WTC11 (cell line): Measurements from ENCODE around the gene ETNK1. TPM values are rescaled to one million over a fixed set of nuclear protein-coding genes. Genes with fewer than 3 reads are reported as not detected.

Experiments
- ATAC-seq: fragments of 200-7000 bp; cut with Tn5 transposase; 2 replicates; pipeline ENCODE4 v1.10.0; 2021; ENCODE audit warnings: mild to moderate bottlenecking, moderate library complexity
- CTCF ChIA-PET: fragments of 300-600 bp; sonication (Branson Sonifier 250); formaldehyde crosslinking; loops from one replicate; lab custom pipeline; 2021; ENCODE audit warnings: antibody characterized with exemption; lab: Charles Lee
- POLR2A ChIA-PET: fragments of 350-600 bp; sonication (Branson Sonifier 250); formaldehyde crosslinking; loops from one replicate; lab custom pipeline; 2021; ENCODE audit warnings: antibody characterized with exemption; lab: Charles Lee
- DNase-seq: peaks from one replicate; pipeline ENCODE4 v3.0.0; 2021; ENCODE audit warnings: low spot score
- H3K27ac Mint-ChIP-seq: 2 replicates; pipeline ENCODE4 v1.8.0; 2021; ENCODE audit warnings: mixed read lengths
- H3K27me3 Mint-ChIP-seq: 2 replicates; pipeline ENCODE4 v1.8.0; 2021; ENCODE audit warnings: low read depth, mild to moderate bottlenecking, moderate library complexity, mixed read lengths
- H3K36me3 Mint-ChIP-seq: 2 replicates; pipeline ENCODE4 v1.8.0; 2021; ENCODE audit warnings: mixed read lengths
- H3K4me1 Mint-ChIP-seq: 2 replicates; pipeline ENCODE4 v1.8.0; 2022; ENCODE audit warnings: mixed read lengths
- H3K4me3 Mint-ChIP-seq: 2 replicates; pipeline ENCODE4 v1.8.0; 2021; ENCODE audit warnings: mild to moderate bottlenecking, moderate library complexity, mixed read lengths
- H3K9me3 Mint-ChIP-seq: 2 replicates; pipeline ENCODE4 v1.8.0; 2021; ENCODE audit warnings: mixed read lengths
- ATF1 ChIP-seq: sonication (generic); formaldehyde crosslinking; IDR thresholded peaks from 2 replicates; pipeline ENCODE4 v1.8.1; 2023; ENCODE audit warnings: mild to moderate bottlenecking, moderate library complexity, missing genetic modification reagents
- ATF6 ChIP-seq: sonication (generic); formaldehyde crosslinking; IDR thresholded peaks from 2 replicates; pipeline ENCODE4 v1.8.1; 2023; ENCODE audit warnings: mild to moderate bottlenecking, missing genetic modification reagents
- ELF4 ChIP-seq: sonication (generic); formaldehyde crosslinking; IDR thresholded peaks from 2 replicates; pipeline ENCODE4 v1.8.1; 2022; ENCODE audit warnings: low read depth, mild to moderate bottlenecking, moderate library complexity, missing genetic modification reagents
- FOXP4 ChIP-seq: sonication (generic); formaldehyde crosslinking; IDR thresholded peaks from 2 replicates; pipeline ENCODE4 v1.8.0; 2022; ENCODE audit warnings: mild to moderate bottlenecking, missing genetic modification reagents
- HMGXB4 ChIP-seq: sonication (generic); formaldehyde crosslinking; IDR thresholded peaks from 2 replicates; pipeline ENCODE4 v1.8.1; 2023; ENCODE audit warnings: mild to moderate bottlenecking, moderate library complexity, missing genetic modification reagents
- NR1H2 ChIP-seq: sonication (generic); formaldehyde crosslinking; IDR thresholded peaks from 2 replicates; pipeline ENCODE4 v1.9.0; 2021; ENCODE audit warnings: mild to moderate bottlenecking, moderate library complexity, missing genetic modification reagents
- PRDM15 ChIP-seq: sonication (generic); formaldehyde crosslinking; IDR thresholded peaks from 2 replicates; pipeline ENCODE4 v1.8.0; 2022; ENCODE audit warnings: missing genetic modification reagents
- ZBTB43 ChIP-seq: sonication (generic); formaldehyde crosslinking; IDR thresholded peaks from 2 replicates; pipeline ENCODE4 v1.8.1; 2023; ENCODE audit warnings: mild to moderate bottlenecking, missing genetic modification reagents
- ZNF263 ChIP-seq: sonication (generic); formaldehyde crosslinking; IDR thresholded peaks from 2 replicates; pipeline ENCODE4 v1.8.1; 2022; ENCODE audit warnings: low read depth, mild to moderate bottlenecking, moderate library complexity, missing genetic modification reagents
- ZNF281 ChIP-seq: sonication (generic); formaldehyde crosslinking; IDR thresholded peaks from 2 replicates; pipeline ENCODE4 v1.8.0; 2023; ENCODE audit warnings: mild to moderate bottlenecking, missing genetic modification reagents
- total RNA-seq: library from RNA; stranded (reverse); gene quantifications from 3 replicates; pipeline ENCODE4 v1.2.3, GENCODE V29; 2021

The ETNK1 gene
- total RNA-seq, 1 experiment from 2014 or later = 81.3 TPM

GRCh38 chr12:22709292-22709691, 84.3 kb downstream of the ETNK1 start (continued):
- no peak for TF ChIP-seq ZNF281 (CRISPR knock-in tag)

- POLR2A ChIA-PET = no interaction called here
- ATAC-seq (no peak), DNase-seq (no peak)
- H3K4me3 Mint-ChIP-seq = no peak overlapping the region
- H3K27me3 Mint-ChIP-seq = no peaks in the 10 kb centered on the region
- H3K27ac Mint-ChIP-seq = no peak overlapping the region
- no peaks in the 10 kb centered on the region for H3K36me3 Mint-ChIP-seq
- CTCF ChIA-PET = no interaction called here
- TF ChIP-seq ELF4 (CRISPR knock-in tag) (no peak), ATF6 (CRISPR knock-in tag) (no peak), FOXP4 (no peak), ZBTB43 (CRISPR knock-in tag) (no peak), ATF1 (no peak), PRDM15 (CRISPR knock-in tag) (no peak), HMGXB4 (no peak), ZNF263 (CRISPR knock-in tag) (no peak), NR1H2 (no peak)
- peaks cover 6% of the 10 kb centered on the region; the same call in 1 of the 2 replicates for H3K4me1 Mint-ChIP-seq
- no peaks in the 10 kb centered on the region for H3K9me3 Mint-ChIP-seq
Observed at GRCh38 chr12:22712083-22712482, 87.1 kb downstream of the ETNK1 start.
